HG02840 (cell line): ENCODE data around the gene NT5C1A.

Experiments used
- ATAC-seq: cut with Tn5 transposase; IDR thresholded peaks from one replicate; pipeline ENCODE4 v1.9.1; 2021; ENCODE audit warnings: mild to moderate bottlenecking, moderate library complexity, moderate number of reproducible peaks; ENCODE audit not compliant: unreplicated experiment, low FRiP score

Gene NT5C1A

GRCh38 chr1:39668111-39668510 lies 3.8 kb downstream of the NT5C1A start:
- ATAC-seq = no peak

- peak; percentile 85 for ATAC-seq
These were observed 5.1 kb downstream of the NT5C1A start for GRCh38 chr1:39666772-39667171.

- no peak for ATAC-seq
These were observed 8.3 kb downstream of the NT5C1A start for GRCh38 chr1:39663559-39663958.

GRCh38 chr1:39662861-39663260 lies 9.0 kb downstream of the NT5C1A start:
- no peak for ATAC-seq

- ATAC-seq = no peak
These were observed 12.4 kb downstream of the NT5C1A start for GRCh38 chr1:39659538-39659937.

GRCh38 chr1:39659110-39659509 lies 12.8 kb downstream of the NT5C1A start:
- no peak for ATAC-seq

GRCh38 chr1:39657923-39658485 lies 13.9 kb downstream of the NT5C1A start:
- ATAC-seq = no peak

GRCh38 chr1:39657402-39657801 lies 14.5 kb downstream of the NT5C1A start:
- no peak for ATAC-seq

- ATAC-seq = no peak
These were observed 15.5 kb downstream of the NT5C1A start for GRCh38 chr1:39656391-39656790.

GRCh38 chr1:39655578-39656268 lies 16.2 kb downstream of the NT5C1A start:
- ATAC-seq = no peak

- ATAC-seq = no peak
These were observed 17.6 kb downstream of the NT5C1A start for GRCh38 chr1:39654291-39654690.

GRCh38 chr1:39653546-39654031 lies 18.3 kb downstream of the NT5C1A start:
- no peak for ATAC-seq

GRCh38 chr1:39652554-39652953 lies 19.4 kb downstream of the NT5C1A start:
- no peak for ATAC-seq

GRCh38 chr1:39652105-39652504 lies 19.8 kb downstream of the NT5C1A start:
- no peak for ATAC-seq

- no peak for ATAC-seq
These were observed 21.5 kb downstream of the NT5C1A start for GRCh38 chr1:39650431-39650830.

- ATAC-seq = no peak
These were observed 22.2 kb downstream of the NT5C1A start for GRCh38 chr1:39649636-39650185.

- ATAC-seq = no peak
These were observed 23.4 kb downstream of the NT5C1A start for GRCh38 chr1:39648496-39648895.

GRCh38 chr1:39647247-39647646 lies 24.7 kb downstream of the NT5C1A start:
- ATAC-seq = no peak

- ATAC-seq = no peak
These were observed 25.4 kb downstream of the NT5C1A start for GRCh38 chr1:39646232-39647081.

GRCh38 chr1:39645411-39646043 lies 26.4 kb downstream of the NT5C1A start:
- no peak for ATAC-seq

GRCh38 chr1:39643705-39644104 lies 28.2 kb downstream of the NT5C1A start:
- ATAC-seq = no peak
